Loucy (cell line): ENCODE measurements around the gene SMURF2.

Experiments
- EZH2phosphoT487 ChIP-seq: fragments of 200-600 bp; IDR thresholded peaks from 2 replicates; pipeline ENCODE4 v1.6.1; 2018; ENCODE audit warnings: antibody characterized with exemption, mild to moderate bottlenecking, moderate library complexity, borderline replicate concordance
- TF ChIP-seq, protein P1 (sequence below): fragments of 200-600 bp; sonication (generic); conservative IDR thresholded peaks from 2 replicates; pipeline ENCODE4 v1.5.1; 2014; ENCODE audit warnings: mild to moderate bottlenecking, antibody characterized with exemption, low read length

DNA sequence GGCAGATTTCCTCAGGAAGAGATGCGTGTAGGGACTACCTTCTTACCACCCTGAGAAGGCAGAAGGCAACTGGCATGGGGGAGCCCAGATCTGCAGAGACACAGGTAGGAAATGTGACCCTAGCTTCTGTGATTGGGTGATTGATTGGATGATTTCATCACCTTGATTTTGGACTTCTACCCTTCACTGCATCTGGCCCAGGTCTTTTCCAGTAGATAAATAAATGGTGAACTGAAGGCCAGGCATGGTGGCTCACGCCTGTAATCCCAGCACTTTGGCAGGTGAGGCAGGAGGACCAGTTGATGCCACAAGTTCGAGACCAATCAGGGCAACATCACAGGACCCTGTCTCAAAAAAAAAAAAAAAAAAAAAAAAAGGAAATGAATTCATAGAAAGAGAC, 14.7 kb upstream of the SMURF2 start:
- TF ChIP-seq, protein P1, sequence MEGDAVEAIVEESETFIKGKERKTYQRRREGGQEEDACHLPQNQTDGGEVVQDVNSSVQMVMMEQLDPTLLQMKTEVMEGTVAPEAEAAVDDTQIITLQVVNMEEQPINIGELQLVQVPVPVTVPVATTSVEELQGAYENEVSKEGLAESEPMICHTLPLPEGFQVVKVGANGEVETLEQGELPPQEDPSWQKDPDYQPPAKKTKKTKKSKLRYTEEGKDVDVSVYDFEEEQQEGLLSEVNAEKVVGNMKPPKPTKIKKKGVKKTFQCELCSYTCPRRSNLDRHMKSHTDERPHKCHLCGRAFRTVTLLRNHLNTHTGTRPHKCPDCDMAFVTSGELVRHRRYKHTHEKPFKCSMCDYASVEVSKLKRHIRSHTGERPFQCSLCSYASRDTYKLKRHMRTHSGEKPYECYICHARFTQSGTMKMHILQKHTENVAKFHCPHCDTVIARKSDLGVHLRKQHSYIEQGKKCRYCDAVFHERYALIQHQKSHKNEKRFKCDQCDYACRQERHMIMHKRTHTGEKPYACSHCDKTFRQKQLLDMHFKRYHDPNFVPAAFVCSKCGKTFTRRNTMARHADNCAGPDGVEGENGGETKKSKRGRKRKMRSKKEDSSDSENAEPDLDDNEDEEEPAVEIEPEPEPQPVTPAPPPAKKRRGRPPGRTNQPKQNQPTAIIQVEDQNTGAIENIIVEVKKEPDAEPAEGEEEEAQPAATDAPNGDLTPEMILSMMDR = no peak
- no peak for TF ChIP-seq EZH2phosphoT487
